SK-N-SH (cell line): ENCODE data around the gene DCAF5. TPM values are rescaled to one million over a fixed set of nuclear protein-coding genes. Genes with fewer than 3 reads are reported as not detected.

Experiments
- CTCF ChIA-PET: fragments of 300-600, 350-600 bp; formaldehyde crosslinking; extraction: SDS; loops from one replicate; lab custom pipeline; 2021; lab: Yijun Ruan, JAX
- POLR2A ChIA-PET: fragments of 350-600 bp; sonication (Branson Sonifier 250); formaldehyde crosslinking; extraction: SDS; loops from one replicate; lab custom pipeline; 2020; ENCODE audit warnings: antibody characterized with exemption, inconsistent platforms; lab: Yijun Ruan, JAX
- DNase-seq: peaks from one replicate; pipeline ENCODE4 v3.0.0; 2012
- H2AFZ ChIP-seq: fragments of 200-600 bp; sonication (generic); 2 replicates; pipeline ENCODE4 v1.8.1; 2016; ENCODE audit warnings: antibody characterized with exemption, mild to moderate bottlenecking, low read depth
- H3F3A ChIP-seq: fragments of 200-600 bp; sonication (generic); replicated peaks from 2 replicates; pipeline ENCODE3; 2016; ENCODE audit warnings: antibody characterized with exemption, mild to moderate bottlenecking; ENCODE audit not compliant: insufficient read depth
- H3K27ac ChIP-seq, 2 experiments: fragments of 200-500 bp in 1 of 2; fragments of 200-600 bp in 1 of 2; sonication (Bioruptor generic) in 1 of 2; sonication (generic), shearing (Covaris generic) in 1 of 2; 2 replicates each; pipeline versions ENCODE4 v1.5.1 to v1.6.1; 2014 to 2016; ENCODE audit warnings: low read depth in 2 of 2, inconsistent platforms in 1 of 2, low read length in 1 of 2, mild to moderate bottlenecking in 1 of 2, mixed read lengths in 1 of 2
- H3K27me3 ChIP-seq: fragments of 200-600 bp; sonication (generic), shearing (Covaris generic); 2 replicates; pipeline ENCODE4 v1.6.1; 2016; ENCODE audit warnings: mixed run types; ENCODE audit not compliant: insufficient read depth
- H3K36me3 ChIP-seq, 2 experiments: fragments of 200-500 bp in 1 of 2; fragments of 200-600 bp in 1 of 2; sonication (Bioruptor generic) in 1 of 2; sonication (generic) in 1 of 2; replicated peaks in 1 of 2; 2 replicates each; pipeline versions ENCODE3 to v1.5.1; 2014 to 2016; ENCODE audit warnings: low read length in 1 of 2, mild to moderate bottlenecking in 1 of 2; ENCODE audit not compliant: insufficient read depth in 2 of 2, control insufficient read depth in 1 of 2
- H3K4me1 ChIP-seq, 2 experiments: fragments of 200-500 bp in 1 of 2; fragments of 200-600 bp in 1 of 2; sonication (Bioruptor generic) in 1 of 2; sonication (generic), shearing (Covaris generic) in 1 of 2; 2 replicates each; pipeline versions ENCODE4 v1.5.1 to v1.6.1; 2014 to 2016; ENCODE audit warnings: low read depth in 1 of 2, low read length in 1 of 2, mixed run types in 1 of 2; ENCODE audit not compliant: insufficient read depth in 2 of 2, control insufficient read depth in 1 of 2
- H3K4me2 ChIP-seq: fragments of 200-600 bp; sonication (generic), shearing (Covaris generic); 2 replicates; pipeline ENCODE4 v1.6.1; 2017; ENCODE audit warnings: mixed run types
- H3K4me3 ChIP-seq, 2 experiments: fragments of 200-500 bp in 1 of 2; fragments of 200-600 bp in 1 of 2; sonication (Bioruptor generic) in 1 of 2; sonication (generic), shearing (Covaris generic) in 1 of 2; 2 replicates each; pipeline versions ENCODE4 v1.5.1 to v1.8.1; 2014 to 2016; ENCODE audit warnings: low read depth in 2 of 2, inconsistent platforms in 1 of 2, low read length in 1 of 2, mild to moderate bottlenecking in 1 of 2, mixed read lengths in 1 of 2, moderate library complexity in 1 of 2
- H3K79me2 ChIP-seq: fragments of 200-600 bp; sonication (generic); 2 replicates; pipeline ENCODE4 v1.8.1; 2017; ENCODE audit warnings: mild to moderate bottlenecking; ENCODE audit not compliant: insufficient read depth
- H3K9ac ChIP-seq: fragments of 200-600 bp; sonication (generic); 2 replicates; pipeline ENCODE4 v1.6.1; 2017; ENCODE audit warnings: mixed run types
- H3K9me2 ChIP-seq: fragments of 200-600 bp; sonication (generic); 2 replicates; pipeline ENCODE4 v1.6.1; 2017; ENCODE audit warnings: mixed run types
- H3K9me3 ChIP-seq: fragments of 200-600 bp; sonication (generic); 2 replicates; pipeline ENCODE4 v1.6.1; 2017; ENCODE audit warnings: mixed run types, mild to moderate bottlenecking, moderate library complexity
- H4K20me1 ChIP-seq: fragments of 200-600 bp; sonication (generic); 2 replicates; pipeline ENCODE4 v1.6.1; 2017; ENCODE audit warnings: mild to moderate bottlenecking, mixed run types; ENCODE audit not compliant: insufficient read depth
- EP300 ChIP-seq, 2 experiments: IDR thresholded peaks; 2 replicates each; pipeline versions ENCODE4 v1.4.0 to v1.6.1; 2012; ENCODE audit warnings: borderline replicate concordance in 1 of 2, low read depth in 1 of 2, low read length in 1 of 2
- GABPA ChIP-seq: IDR thresholded peaks from 2 replicates; pipeline ENCODE4 v1.4.0; 2012; ENCODE audit warnings: low read depth, mild to moderate bottlenecking
- GATA2 ChIP-seq: sonication (generic); formaldehyde crosslinking; IDR thresholded peaks from 2 replicates; pipeline ENCODE4 v1.5.0; 2020; ENCODE audit warnings: mild to moderate bottlenecking, missing genetic modification reagents
- MXI1 ChIP-seq: IDR thresholded peaks from 2 replicates; pipeline ENCODE4 v1.6.1; 2012; ENCODE audit warnings: mild to moderate bottlenecking, low read depth, low read length, improper control_type of control experiment
- NFIC ChIP-seq: IDR thresholded peaks from 2 replicates; pipeline ENCODE4 v1.4.0; 2012; ENCODE audit warnings: borderline replicate concordance
- POLR2AphosphoS5 ChIP-seq: IDR thresholded peaks from 2 replicates; pipeline ENCODE4 v1.6.1; 2012; ENCODE audit warnings: low read depth, low read length
- RAD21 ChIP-seq: IDR thresholded peaks from 2 replicates; pipeline ENCODE4 v1.6.1; 2012; ENCODE audit warnings: mild to moderate bottlenecking, low read length
- RXRA ChIP-seq: IDR thresholded peaks from 2 replicates; pipeline ENCODE4 v1.4.0; 2012; ENCODE audit warnings: low read depth, mild to moderate bottlenecking, borderline replicate concordance
- SIN3A ChIP-seq: IDR thresholded peaks from 2 replicates; pipeline ENCODE4 v1.6.1; 2012; ENCODE audit warnings: low read depth, mild to moderate bottlenecking, low read length, moderate library complexity, borderline replicate concordance
- SMC3 ChIP-seq: IDR thresholded peaks from 2 replicates; pipeline ENCODE4 v1.6.1; 2012; ENCODE audit warnings: low read depth, low read length, improper control_type of control experiment
- TEAD4 ChIP-seq: IDR thresholded peaks from 2 replicates; pipeline ENCODE4 v1.4.0; 2012; ENCODE audit warnings: mild to moderate bottlenecking, borderline replicate concordance; ENCODE audit not compliant: insufficient read depth
- WGBS: methylation state at CpG from one replicate; pipeline ENCODE4 v1.1.6; 2017; ENCODE audit warnings: low lambda C conversion rate; 5-methylcytosine and 5-hydroxymethylcytosine counted together
- polyA plus RNA-seq, 3 experiments: library from polyadenylated mRNA; depleted of rRNA; stranded (reverse); fragments of >200 nt; gene quantifications; 2 replicates each; pipeline ENCODE4 v1.2.3, GENCODE V29; 2012
- TF ChIP-seq, protein P1 (sequence below): IDR thresholded peaks from 2 replicates; pipeline ENCODE4 v1.4.0; 2012; ENCODE audit warnings: low read depth, borderline replicate concordance
- TF ChIP-seq, protein P2 (sequence below): fragments of 150-350 bp; IDR thresholded peaks from 2 replicates; pipeline ENCODE4 v1.6.1; 2017; ENCODE audit warnings: antibody characterized with exemption, low read length, low read depth, borderline replicate concordance
- TF ChIP-seq, protein P3 (sequence below): IDR thresholded peaks from 2 replicates; pipeline ENCODE4 v1.4.0; 2012; ENCODE audit warnings: low read depth
- TF ChIP-seq, protein P4 (sequence below): IDR thresholded peaks from 2 replicates; pipeline ENCODE4; 2012

DCAF5 gene
- polyA plus RNA-seq, 1 of the 3 experiments (the other 2 are of a cell fraction) = 26.7 TPM

DNA sequence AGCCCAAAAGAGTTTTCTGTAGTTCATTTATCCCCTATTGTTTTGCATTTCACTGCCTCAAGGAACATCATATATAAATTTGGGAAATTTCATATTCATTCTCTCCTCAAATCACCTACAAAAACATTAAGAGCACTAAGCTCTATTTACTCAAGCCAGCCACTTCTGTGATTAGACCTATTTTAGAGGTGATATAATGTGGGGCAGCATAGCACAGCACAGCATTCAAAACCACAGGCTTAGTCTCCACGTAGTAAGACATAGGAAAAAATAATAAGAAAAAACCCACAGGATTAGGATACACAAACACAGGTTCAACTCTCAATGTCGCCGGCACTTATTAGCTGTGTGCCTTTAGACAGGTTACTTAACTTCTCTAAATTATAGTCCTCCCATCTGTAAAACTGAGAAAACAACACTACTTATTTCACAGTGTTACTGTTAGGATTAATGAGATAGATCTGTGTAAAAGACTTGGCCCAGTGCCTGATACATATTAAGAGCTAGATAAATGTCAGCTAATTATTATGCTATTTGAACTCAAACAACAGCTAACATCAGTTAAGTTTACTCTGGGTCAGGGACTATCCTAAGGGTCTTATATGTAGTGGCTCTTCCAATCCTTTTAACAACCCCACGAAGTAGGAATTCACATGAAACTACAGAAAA, 20.3 kb downstream of the DCAF5 start:
- Histone ChIP-seq H3K4me1 (peaks cover 24 to 33% of the 10 kb centered on the region in 2 experiments), H3K9me2 (no peaks in the 10 kb centered on the region), H2AFZ (no peak overlapping the region), H3K79me2 (peaks cover 79% of the 10 kb centered on the region), H3K4me3 (no peak overlapping the region), H3K4me2 (peak overlapping the region; percentile 4; the same call in 1 of the 2 replicates), H3K9me3 (no peaks in the 10 kb centered on the region), H3K36me3 (peaks cover 0 to 4% of the 10 kb centered on the region in 2 experiments), H3K27me3 (no peaks in the 10 kb centered on the region), H3K9ac (no peak overlapping the region), H3F3A (peaks cover 5% of the 10 kb centered on the region), H4K20me1 (peaks cover 26% of the 10 kb centered on the region), H3K27ac (peak overlapping the region; percentile 54 to 85)
- ChIA-PET POLR2A (interaction anchor here (0.9 to 1.7 kb wide), 2 partner anchors 15 to 19 kb away, joined by 3 to 4 read pairs; no protein-coding TSS in a partner anchor), CTCF (interaction anchor here (0.8 to 10.6 kb wide), 11 partner anchors 9 to 269 kb away, joined by 3 to 66 read pairs (median 5); partner anchors contain the start of gene DCAF5)
- no peak for TF ChIP-seq SMC3
- no peak for TF ChIP-seq SIN3A
- TF ChIP-seq, protein P1, sequence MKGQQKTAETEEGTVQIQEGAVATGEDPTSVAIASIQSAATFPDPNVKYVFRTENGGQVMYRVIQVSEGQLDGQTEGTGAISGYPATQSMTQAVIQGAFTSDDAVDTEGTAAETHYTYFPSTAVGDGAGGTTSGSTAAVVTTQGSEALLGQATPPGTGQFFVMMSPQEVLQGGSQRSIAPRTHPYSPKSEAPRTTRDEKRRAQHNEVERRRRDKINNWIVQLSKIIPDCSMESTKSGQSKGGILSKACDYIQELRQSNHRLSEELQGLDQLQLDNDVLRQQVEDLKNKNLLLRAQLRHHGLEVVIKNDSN = no peak
- TF ChIP-seq, protein P2, sequence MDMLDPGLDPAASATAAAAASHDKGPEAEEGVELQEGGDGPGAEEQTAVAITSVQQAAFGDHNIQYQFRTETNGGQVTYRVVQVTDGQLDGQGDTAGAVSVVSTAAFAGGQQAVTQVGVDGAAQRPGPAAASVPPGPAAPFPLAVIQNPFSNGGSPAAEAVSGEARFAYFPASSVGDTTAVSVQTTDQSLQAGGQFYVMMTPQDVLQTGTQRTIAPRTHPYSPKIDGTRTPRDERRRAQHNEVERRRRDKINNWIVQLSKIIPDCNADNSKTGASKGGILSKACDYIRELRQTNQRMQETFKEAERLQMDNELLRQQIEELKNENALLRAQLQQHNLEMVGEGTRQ = no peak
- no peak for TF ChIP-seq POLR2AphosphoS5
- no peak for TF ChIP-seq TEAD4
- no peak for TF ChIP-seq RXRA
- TF ChIP-seq, protein P3, sequence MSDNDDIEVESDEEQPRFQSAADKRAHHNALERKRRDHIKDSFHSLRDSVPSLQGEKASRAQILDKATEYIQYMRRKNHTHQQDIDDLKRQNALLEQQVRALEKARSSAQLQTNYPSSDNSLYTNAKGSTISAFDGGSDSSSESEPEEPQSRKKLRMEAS = no peak
- no peak for TF ChIP-seq EP300 (IDR thresholded peaks at IDR 0.05; ENCODE audit: borderline replicate concordance in 1 of 2, low read depth in 1 of 2, low read length in 1 of 2)
- 69% methylated on average over 4 of the region's 4 CpGs for WGBS
- DNase-seq = no peak

DNA sequence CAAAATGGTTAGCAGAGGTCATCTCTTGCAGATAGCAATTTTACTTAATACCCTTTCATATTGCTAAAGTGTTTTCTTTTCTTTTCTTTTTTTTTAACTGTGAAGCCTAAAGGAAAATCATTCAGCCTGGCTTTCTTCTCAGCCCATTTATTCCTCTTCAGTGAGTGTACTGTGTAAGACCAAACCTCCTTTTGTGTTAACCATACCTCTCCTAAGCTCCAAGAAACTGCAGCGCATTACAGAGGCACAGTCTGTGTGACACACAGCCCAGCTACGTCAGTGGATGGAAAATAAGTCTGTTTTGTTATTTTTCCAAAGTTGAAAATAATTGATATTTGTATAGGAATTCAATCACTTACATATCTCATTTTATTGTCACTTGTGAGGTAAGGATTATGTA, 21.7 kb downstream of the DCAF5 start:
- Histone ChIP-seq H3K9ac (no peak overlapping the region), H3K27me3 (no peaks in the 10 kb centered on the region), H3K36me3 (peaks cover 0 to 4% of the 10 kb centered on the region in 2 experiments), H2AFZ (no peak overlapping the region), H3K4me1 (peaks cover 24 to 28% of the 10 kb centered on the region in 2 experiments), H3K9me2 (no peaks in the 10 kb centered on the region), H3K9me3 (no peaks in the 10 kb centered on the region), H3K4me2 (no peak overlapping the region), H3F3A (no peaks in the 10 kb centered on the region), H4K20me1 (peaks cover 35% of the 10 kb centered on the region), H3K27ac (0 out of 4 replicates have a peak overlapping the region, but pooled peaks of 1 of the 2 experiments have one; percentile 39)
- no peak for DNase-seq
- POLR2A ChIA-PET = interaction anchor here (0.7 kb wide), 1 partner anchor 136 kb away, joined by 3 read pairs; no protein-coding TSS in a partner anchor
- WGBS = 93% methylated on average over 2 of the region's 2 CpGs
- CTCF ChIA-PET = interaction anchor here (0.6 to 4.2 kb wide), 12 partner anchors 14 to 875 kb away, joined by 3 to 41 read pairs (median 6); no protein-coding TSS in a partner anchor
- TF ChIP-seq GATA2 (CRISPR knock-in tag) (no peak), MXI1 (no peak), GABPA (no peak), NFIC (no peak), SIN3A (no peak), RXRA (no peak), RAD21 (no peak), POLR2AphosphoS5 (no peak)
- TF ChIP-seq, protein P3 = no peak
- TF ChIP-seq, protein P2 = no peak
- TF ChIP-seq, protein P4, sequence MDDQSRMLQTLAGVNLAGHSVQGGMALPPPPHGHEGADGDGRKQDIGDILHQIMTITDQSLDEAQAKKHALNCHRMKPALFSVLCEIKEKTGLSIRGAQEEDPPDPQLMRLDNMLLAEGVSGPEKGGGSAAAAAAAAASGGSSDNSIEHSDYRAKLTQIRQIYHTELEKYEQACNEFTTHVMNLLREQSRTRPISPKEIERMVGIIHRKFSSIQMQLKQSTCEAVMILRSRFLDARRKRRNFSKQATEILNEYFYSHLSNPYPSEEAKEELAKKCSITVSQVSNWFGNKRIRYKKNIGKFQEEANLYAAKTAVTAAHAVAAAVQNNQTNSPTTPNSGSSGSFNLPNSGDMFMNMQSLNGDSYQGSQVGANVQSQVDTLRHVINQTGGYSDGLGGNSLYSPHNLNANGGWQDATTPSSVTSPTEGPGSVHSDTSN = no peak
- TF ChIP-seq, all 33 proteins: peak for 0
- H3K4me3 ChIP-seq = no peak overlapping the region
- peaks cover 82% of the 10 kb centered on the region for H3K79me2 ChIP-seq
